Loucy (cell line): ENCODE results near the gene AGAP1.

Source experiments
- EZH2phosphoT487 ChIP-seq: fragments of 200-600 bp; IDR thresholded peaks from 2 replicates; pipeline ENCODE4 v1.6.1; 2018; ENCODE audit warnings: antibody characterized with exemption, mild to moderate bottlenecking, moderate library complexity, borderline replicate concordance
- TF ChIP-seq, protein P1 (sequence below): fragments of 200-600 bp; sonication (generic); conservative IDR thresholded peaks from 2 replicates; pipeline ENCODE4 v1.5.1; 2014; ENCODE audit warnings: mild to moderate bottlenecking, antibody characterized with exemption, low read length

DNA sequence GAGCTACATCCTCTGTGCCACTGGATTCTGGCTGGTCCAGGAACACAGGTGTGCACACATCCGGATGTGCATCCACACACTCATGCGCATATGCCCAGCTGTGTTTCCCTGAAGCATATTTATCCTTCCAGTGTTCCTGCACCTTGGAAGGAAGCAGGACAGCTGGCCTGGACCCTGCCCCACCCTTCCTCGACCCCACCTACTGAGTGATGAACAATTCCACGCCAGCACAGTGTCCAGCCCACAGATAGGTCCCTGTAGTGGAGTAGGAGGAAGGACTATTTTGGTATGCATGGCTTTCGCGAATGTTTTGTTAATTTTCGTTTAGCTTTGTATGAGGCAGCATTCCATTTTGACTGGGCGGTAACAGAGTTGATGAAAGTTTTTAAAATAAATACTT lies 211.5 kb downstream of the AGAP1 start:
- TF ChIP-seq, protein P1, sequence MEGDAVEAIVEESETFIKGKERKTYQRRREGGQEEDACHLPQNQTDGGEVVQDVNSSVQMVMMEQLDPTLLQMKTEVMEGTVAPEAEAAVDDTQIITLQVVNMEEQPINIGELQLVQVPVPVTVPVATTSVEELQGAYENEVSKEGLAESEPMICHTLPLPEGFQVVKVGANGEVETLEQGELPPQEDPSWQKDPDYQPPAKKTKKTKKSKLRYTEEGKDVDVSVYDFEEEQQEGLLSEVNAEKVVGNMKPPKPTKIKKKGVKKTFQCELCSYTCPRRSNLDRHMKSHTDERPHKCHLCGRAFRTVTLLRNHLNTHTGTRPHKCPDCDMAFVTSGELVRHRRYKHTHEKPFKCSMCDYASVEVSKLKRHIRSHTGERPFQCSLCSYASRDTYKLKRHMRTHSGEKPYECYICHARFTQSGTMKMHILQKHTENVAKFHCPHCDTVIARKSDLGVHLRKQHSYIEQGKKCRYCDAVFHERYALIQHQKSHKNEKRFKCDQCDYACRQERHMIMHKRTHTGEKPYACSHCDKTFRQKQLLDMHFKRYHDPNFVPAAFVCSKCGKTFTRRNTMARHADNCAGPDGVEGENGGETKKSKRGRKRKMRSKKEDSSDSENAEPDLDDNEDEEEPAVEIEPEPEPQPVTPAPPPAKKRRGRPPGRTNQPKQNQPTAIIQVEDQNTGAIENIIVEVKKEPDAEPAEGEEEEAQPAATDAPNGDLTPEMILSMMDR = no peak
- TF ChIP-seq EZH2phosphoT487 = no peak
